Lower lobe of right lung (tissue), 2 donors: ENCODE measurements around the gene RALA. TPM values are rescaled to one million over a fixed set of nuclear protein-coding genes. Genes with fewer than 3 reads are reported as not detected.

Experiments used
- ATAC-seq, 2 donors: fragments of 200-7000 bp; cut with Tn5 transposase; one replicate each; pipeline ENCODE4 v1.9.1; 2020 to 2022; ENCODE audit warnings: mild to moderate bottlenecking in 2 of 2, moderate library complexity in 2 of 2
- DNase-seq: peaks from one replicate; pipeline ENCODE4 v3.0.0-alpha.2; 2020
- H3K27ac ChIP-seq: fragments of 200-600 bp; one replicate; pipeline ENCODE4 v1.8.0; 2022
- H3K27me3 ChIP-seq: fragments of 200-600 bp; one replicate; pipeline ENCODE4 v1.8.0; 2022; ENCODE audit warnings: low read depth
- H3K36me3 ChIP-seq: fragments of 200-600 bp; one replicate; pipeline ENCODE4 v1.8.0; 2022; ENCODE audit warnings: mild to moderate bottlenecking
- H3K4me1 ChIP-seq: fragments of 200-600 bp; one replicate; pipeline ENCODE4 v1.8.0; 2022
- H3K4me3 ChIP-seq: fragments of 200-600 bp; one replicate; pipeline ENCODE4 v1.8.0; 2022; ENCODE audit warnings: mild to moderate bottlenecking
- H3K9me3 ChIP-seq: fragments of 200-600 bp; one replicate; pipeline ENCODE4 v1.8.0; 2022
- CTCF ChIP-seq: fragments of 200-600 bp; IDR thresholded peaks from one replicate; pipeline ENCODE4 v1.8.0; 2022; ENCODE audit warnings: antibody characterized with exemption, mild to moderate bottlenecking
- intact Hi-C: fragments of 100-400 bp; cut with DNase I; formaldehyde crosslinking; loops from one replicate; pipeline ENCODE4 v1.11.0; 2022
- total RNA-seq: library from RNA; stranded (reverse); fragmentation: NEBNext Ultra II Directional; extraction: Animal tissue kit (Norgen Biotek cat#: 25700); gene quantifications from one replicate; pipeline ENCODE4 v1.2.1, GENCODE V29; 2021
- donor health status: DM: no; HTN: yes; CAD: no; lungs with severe emphysema.

RALA gene
- total RNA-seq, 1 donor from 2014 or later, result 48.0 TPM

DNA sequence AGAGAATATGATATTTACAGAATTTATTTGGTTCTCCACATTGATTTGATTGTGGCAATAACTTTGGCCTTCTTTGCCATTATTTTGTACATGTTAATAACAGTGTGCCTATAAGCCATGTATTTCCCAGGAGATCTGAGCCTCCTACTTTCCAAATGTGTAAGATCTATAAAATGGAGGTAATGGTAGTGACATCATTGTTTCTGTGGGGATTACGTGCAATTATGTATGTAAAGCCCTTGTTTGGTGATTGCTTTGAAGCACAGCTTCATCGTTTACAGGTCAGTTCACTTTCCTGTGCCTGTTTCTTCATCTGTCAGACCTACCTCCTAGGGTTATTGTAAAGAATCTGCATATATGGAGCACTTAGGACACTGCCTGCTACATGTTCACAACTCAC lies 39.8 kb upstream of the RALA start:
- Histone ChIP-seq H3K27me3 (no peaks in the 10 kb centered on the region), H3K4me1 (peaks cover 4% of the 10 kb centered on the region), H3K9me3 (no peaks in the 10 kb centered on the region), H3K4me3 (no peak overlapping the region), H3K27ac (no peak overlapping the region), H3K36me3 (no peaks in the 10 kb centered on the region)
- ATAC-seq (no peak), DNase-seq (no peak)
- intact Hi-C loops, result no loop called here
- no peak for TF ChIP-seq CTCF

GRCh38 chr7:39587393-39587792 lies 36.0 kb upstream of the RALA start:
- Histone ChIP-seq H3K27me3 (no peaks in the 10 kb centered on the region), H3K4me3 (no peak overlapping the region), H3K4me1 (peaks cover 14% of the 10 kb centered on the region), H3K27ac (no peak overlapping the region), H3K36me3 (no peaks in the 10 kb centered on the region), H3K9me3 (no peaks in the 10 kb centered on the region)
- intact Hi-C loops, result loop anchor here (5.0 kb wide), 1 partner anchor 155 kb away; no protein-coding TSS in a partner anchor
- TF ChIP-seq CTCF, result no peak
- ATAC-seq, result no peak
- DNase-seq, result no peak

- DNase-seq (no peak), ATAC-seq (peak in 1 of 2 donors; percentile 40)
- intact Hi-C loops, result loop anchor here (5.0 kb wide), 1 partner anchor 154 kb away; no protein-coding TSS in a partner anchor
- H3K9me3 ChIP-seq, result no peaks in the 10 kb centered on the region
- peaks cover 14% of the 10 kb centered on the region for H3K4me1 ChIP-seq
- no peak overlapping the region for H3K27ac ChIP-seq
- TF ChIP-seq CTCF, result no peak
- no peak overlapping the region for H3K4me3 ChIP-seq
- H3K36me3 ChIP-seq, result no peaks in the 10 kb centered on the region
- H3K27me3 ChIP-seq, result no peaks in the 10 kb centered on the region
Observed at GRCh38 chr7:39588416-39588815, 35.0 kb upstream of the RALA start.

DNA sequence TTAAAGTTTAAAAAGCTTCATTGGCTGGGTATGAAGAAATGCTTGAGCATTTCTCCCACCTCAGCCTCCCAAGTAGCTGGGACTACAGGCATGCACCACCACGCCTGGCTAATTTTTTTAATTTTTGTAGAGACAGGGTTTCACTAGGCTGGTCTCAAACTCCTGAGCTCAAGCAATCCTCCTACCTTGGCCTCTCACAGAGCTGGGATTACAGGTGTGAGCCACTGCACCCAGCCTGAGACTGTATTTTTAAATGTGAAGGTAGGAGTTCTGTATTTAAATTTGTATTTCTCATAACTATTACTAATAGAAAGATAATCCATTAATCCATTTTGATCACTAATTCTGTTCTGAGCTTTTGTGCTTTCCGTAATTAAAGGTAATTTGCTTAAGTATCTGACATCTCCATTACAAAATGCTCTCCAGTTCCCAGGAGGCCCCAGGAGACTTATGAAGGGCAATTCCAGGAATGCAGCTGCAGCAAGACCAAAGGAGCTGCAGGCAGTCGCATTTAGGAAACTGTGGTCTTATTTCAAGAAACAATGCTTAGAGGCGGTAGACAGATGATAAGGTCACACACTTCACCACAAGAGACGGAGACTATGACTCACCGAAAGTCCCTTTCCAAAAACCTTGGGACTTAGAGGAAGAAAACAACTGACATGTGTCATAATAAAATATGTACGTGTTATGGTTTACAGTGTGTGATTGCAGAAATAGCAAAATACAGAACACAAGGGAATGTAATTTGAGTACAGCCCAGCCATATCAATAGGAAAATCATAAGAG lies 33.9 kb upstream of the RALA start:
- peaks cover 14% of the 10 kb centered on the region for H3K4me1 ChIP-seq
- no peak overlapping the region for H3K4me3 ChIP-seq
- peak; percentile 84 to 86 for ATAC-seq
- peak overlapping the region; percentile 28 for H3K27ac ChIP-seq
- no peak for TF ChIP-seq CTCF
- intact Hi-C loops, result loop anchor here (5.0 kb wide), 1 partner anchor 153 kb away; no protein-coding TSS in a partner anchor
- no peaks in the 10 kb centered on the region for H3K9me3 ChIP-seq
- no peaks in the 10 kb centered on the region for H3K36me3 ChIP-seq
- H3K27me3 ChIP-seq, result no peaks in the 10 kb centered on the region
- DNase-seq, result no peak

- Histone ChIP-seq H3K4me3 (no peak overlapping the region), H3K27ac (no peak overlapping the region), H3K4me1 (peaks cover 14% of the 10 kb centered on the region), H3K9me3 (no peaks in the 10 kb centered on the region), H3K36me3 (no peaks in the 10 kb centered on the region), H3K27me3 (no peaks in the 10 kb centered on the region)
- ATAC-seq, result no peak
- no peak for TF ChIP-seq CTCF
- intact Hi-C loops, result no loop called here
- DNase-seq, result no peak
Observed at GRCh38 chr7:39592586-39592985, 30.8 kb upstream of the RALA start.
